DND-41 (cell line): Measurements from ENCODE around the gene PIH1D1.

Experiments
- ATAC-seq: fragments of 200-7000 bp; cut with Tn5 transposase; 3 replicates; pipeline ENCODE4 v1.9.1; 2021; ENCODE audit warnings: low read depth; ENCODE audit not compliant: insufficient read depth
- DNase-seq: peaks from one replicate; pipeline ENCODE4 v3.0.0-alpha.2; 2020
- H2AFZ ChIP-seq: 2 replicates; pipeline ENCODE4 v1.6.0; 2012; ENCODE audit warnings: low read depth, low read length
- H3K27ac ChIP-seq: 2 replicates; pipeline ENCODE4 v1.5.1; 2012; ENCODE audit warnings: low read length, inconsistent platforms
- H3K27me3 ChIP-seq: fragments of 200-600 bp; sonication (generic); 2 replicates; pipeline ENCODE4 v1.6.0; 2012; ENCODE audit warnings: low read length, mild to moderate bottlenecking, inconsistent platforms; ENCODE audit not compliant: insufficient read depth, poor library complexity
- H3K36me3 ChIP-seq: 2 replicates; pipeline ENCODE4 v1.5.1; 2012; ENCODE audit warnings: low read length, inconsistent platforms; ENCODE audit not compliant: insufficient read depth
- H3K4me1 ChIP-seq: 2 replicates; pipeline ENCODE4 v1.5.1; 2012; ENCODE audit warnings: mild to moderate bottlenecking, low read length; ENCODE audit not compliant: insufficient read depth
- H3K4me2 ChIP-seq: 2 replicates; pipeline ENCODE4 v1.6.0; 2012; ENCODE audit warnings: mild to moderate bottlenecking, moderate library complexity, low read length, inconsistent platforms; ENCODE audit not compliant: insufficient read depth
- H3K4me3 ChIP-seq, 2 experiments: fragments of 200-600 bp in 1 of 2; shearing (Covaris generic) in 1 of 2; 2 replicates each; pipeline ENCODE4 v1.5.1; 2012 to 2016; ENCODE audit warnings: inconsistent platforms in 2 of 2, low read length in 2 of 2, mild to moderate bottlenecking in 2 of 2, low read depth in 1 of 2, moderate library complexity in 1 of 2
- H3K79me2 ChIP-seq: 2 replicates; pipeline ENCODE4 v1.6.0; 2012; ENCODE audit warnings: low read length, inconsistent platforms; ENCODE audit not compliant: insufficient read depth
- H3K9ac ChIP-seq: 2 replicates; pipeline ENCODE4 v1.6.0; 2012; ENCODE audit warnings: low read depth, mild to moderate bottlenecking, inconsistent platforms, low read length, moderate library complexity
- H3K9me3 ChIP-seq: 2 replicates; pipeline ENCODE4 v1.5.1; 2012; ENCODE audit warnings: low read length, moderate library complexity, mild to moderate bottlenecking, inconsistent platforms; ENCODE audit not compliant: insufficient read depth, severe bottlenecking
- H4K20me1 ChIP-seq: 2 replicates; pipeline ENCODE4 v1.6.0; 2012; ENCODE audit warnings: low read length; ENCODE audit not compliant: insufficient read depth
- EZH2 ChIP-seq: IDR thresholded peaks from 3 replicates; pipeline ENCODE4 v1.6.1; 2012; ENCODE audit warnings: borderline replicate concordance, low read depth, mild to moderate bottlenecking, moderate library complexity, low read length, inconsistent platforms; ENCODE audit not compliant: severe bottlenecking
- TF ChIP-seq, protein P1 (sequence below): IDR thresholded peaks from 2 replicates; pipeline ENCODE4 v1.5.1; 2012; ENCODE audit warnings: borderline replicate concordance, low read length, moderate library complexity, mild to moderate bottlenecking; ENCODE audit not compliant: poor library complexity, severe bottlenecking; ENCODE audit errors: extremely low read depth

Gene PIH1D1

DNA sequence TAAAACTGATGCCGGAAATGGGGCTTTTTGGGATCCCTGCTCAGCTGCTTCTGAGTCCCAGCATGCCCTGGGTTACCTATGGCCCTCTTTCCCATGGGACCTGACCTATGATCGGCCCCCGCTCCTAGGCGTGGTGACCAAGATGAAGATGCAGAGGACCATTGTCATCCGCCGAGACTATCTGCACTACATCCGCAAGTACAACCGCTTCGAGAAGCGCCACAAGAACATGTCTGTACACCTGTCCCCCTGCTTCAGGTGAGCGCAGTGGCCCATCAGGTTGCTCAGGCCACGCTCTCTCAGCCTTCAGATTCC lies 46.1 kb upstream of the PIH1D1 start:
- H3K27ac ChIP-seq: no peak overlapping the region
- no peak for DNase-seq
- H3K4me2 ChIP-seq: peak overlapping the region; percentile 92
- H3K9me3 ChIP-seq: no peaks in the 10 kb centered on the region
- H3K4me1 ChIP-seq: peaks cover 57% of the 10 kb centered on the region
- H3K36me3 ChIP-seq: peaks cover 40% of the 10 kb centered on the region
- no peak for ATAC-seq
- H2AFZ ChIP-seq: no peak overlapping the region
- H4K20me1 ChIP-seq: peaks cover 29% of the 10 kb centered on the region
- H3K4me3 ChIP-seq: peak overlapping the region in 1 of 2 experiments; percentile 72; a peak in 2 of 4 replicates
- no peak for TF ChIP-seq EZH2
- TF ChIP-seq, protein P1, sequence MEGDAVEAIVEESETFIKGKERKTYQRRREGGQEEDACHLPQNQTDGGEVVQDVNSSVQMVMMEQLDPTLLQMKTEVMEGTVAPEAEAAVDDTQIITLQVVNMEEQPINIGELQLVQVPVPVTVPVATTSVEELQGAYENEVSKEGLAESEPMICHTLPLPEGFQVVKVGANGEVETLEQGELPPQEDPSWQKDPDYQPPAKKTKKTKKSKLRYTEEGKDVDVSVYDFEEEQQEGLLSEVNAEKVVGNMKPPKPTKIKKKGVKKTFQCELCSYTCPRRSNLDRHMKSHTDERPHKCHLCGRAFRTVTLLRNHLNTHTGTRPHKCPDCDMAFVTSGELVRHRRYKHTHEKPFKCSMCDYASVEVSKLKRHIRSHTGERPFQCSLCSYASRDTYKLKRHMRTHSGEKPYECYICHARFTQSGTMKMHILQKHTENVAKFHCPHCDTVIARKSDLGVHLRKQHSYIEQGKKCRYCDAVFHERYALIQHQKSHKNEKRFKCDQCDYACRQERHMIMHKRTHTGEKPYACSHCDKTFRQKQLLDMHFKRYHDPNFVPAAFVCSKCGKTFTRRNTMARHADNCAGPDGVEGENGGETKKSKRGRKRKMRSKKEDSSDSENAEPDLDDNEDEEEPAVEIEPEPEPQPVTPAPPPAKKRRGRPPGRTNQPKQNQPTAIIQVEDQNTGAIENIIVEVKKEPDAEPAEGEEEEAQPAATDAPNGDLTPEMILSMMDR: no peak
- H3K9ac ChIP-seq: peak overlapping the region; percentile 93
- H3K27me3 ChIP-seq: no peaks in the 10 kb centered on the region
- peaks cover 36% of the 10 kb centered on the region for H3K79me2 ChIP-seq

DNA sequence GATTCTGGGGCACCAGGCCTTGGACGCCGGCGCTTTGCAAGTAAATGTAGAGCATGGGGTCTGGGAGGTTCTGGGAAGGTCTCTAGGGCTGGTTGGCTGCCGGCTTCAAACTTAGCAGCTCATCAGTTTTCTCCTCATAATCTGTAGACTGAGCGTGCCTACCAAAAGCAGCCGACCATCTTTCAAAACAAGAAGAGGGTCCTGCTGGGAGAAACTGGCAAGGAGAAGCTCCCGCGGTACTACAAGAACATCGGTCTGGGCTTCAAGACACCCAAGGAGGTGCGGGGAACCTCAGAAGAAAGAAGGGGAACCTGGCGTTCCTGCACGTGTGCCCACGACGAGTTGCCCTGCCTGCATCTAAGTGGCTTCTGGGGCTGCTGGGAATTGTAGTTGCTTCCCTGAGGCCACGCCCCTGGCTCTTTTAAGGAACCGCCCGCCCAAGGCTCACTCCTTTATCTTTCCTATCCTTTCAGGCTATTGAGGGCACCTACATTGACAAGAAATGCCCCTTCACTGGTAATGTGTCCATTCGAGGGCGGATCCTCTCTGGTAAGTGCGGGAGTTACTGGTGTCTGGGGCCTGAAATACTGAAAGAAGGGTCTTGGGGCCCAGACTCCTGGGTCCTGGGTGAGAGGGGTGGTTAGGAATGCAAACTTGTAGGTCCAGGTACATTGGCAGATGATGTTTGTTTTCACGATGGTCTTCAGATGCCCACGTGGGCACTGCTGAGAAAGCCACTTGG lies 45.6 kb upstream of the PIH1D1 start:
- peak overlapping the region; percentile 72 to 82; a peak in 3 of 4 replicates for H3K4me3 ChIP-seq
- H3K27ac ChIP-seq: peak overlapping the region; percentile 86
- H3K4me2 ChIP-seq: peak overlapping the region; percentile 92
- H3K27me3 ChIP-seq: no peaks in the 10 kb centered on the region
- no peak overlapping the region for H2AFZ ChIP-seq
- peak; percentile 62 for DNase-seq
- H4K20me1 ChIP-seq: peaks cover 29% of the 10 kb centered on the region
- H3K79me2 ChIP-seq: peaks cover 36% of the 10 kb centered on the region
- H3K36me3 ChIP-seq: peaks cover 45% of the 10 kb centered on the region
- H3K9ac ChIP-seq: peak overlapping the region; percentile 93
- no peak for TF ChIP-seq EZH2
- TF ChIP-seq, protein P1: no peak
- H3K4me1 ChIP-seq: peaks cover 57% of the 10 kb centered on the region
- H3K9me3 ChIP-seq: no peaks in the 10 kb centered on the region
- no peak for ATAC-seq

DNA sequence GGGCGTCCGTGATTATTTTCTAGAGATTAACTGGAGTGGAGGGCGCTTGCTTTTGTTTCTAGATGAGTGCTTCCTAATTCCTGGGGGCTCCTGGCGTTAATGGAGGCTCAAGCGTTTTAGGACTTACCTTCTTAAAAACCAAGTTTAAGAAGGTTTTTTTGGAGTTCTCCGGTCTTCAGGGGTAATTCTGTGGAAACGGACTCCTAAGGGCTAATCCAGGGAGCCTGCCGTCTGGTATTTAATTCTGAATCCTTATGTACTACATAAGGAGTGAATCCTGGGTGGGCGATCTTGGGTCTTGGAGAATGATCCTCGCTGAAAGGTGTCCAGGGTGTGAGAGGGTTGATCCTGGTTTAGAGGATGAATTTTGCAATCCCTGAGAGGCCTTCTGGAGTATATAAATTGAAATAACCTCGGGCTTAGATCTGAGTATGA lies 45.0 kb upstream of the PIH1D1 start:
- Histone ChIP-seq H2AFZ (peak overlapping the region; percentile 73), H3K79me2 (peaks cover 36% of the 10 kb centered on the region), H3K4me2 (peak overlapping the region; percentile 92), H3K36me3 (peaks cover 51% of the 10 kb centered on the region), H3K9me3 (no peaks in the 10 kb centered on the region), H3K4me3 (peak overlapping the region; percentile 72 to 82), H3K9ac (peak overlapping the region; percentile 93), H3K4me1 (peaks cover 57% of the 10 kb centered on the region), H4K20me1 (peaks cover 34% of the 10 kb centered on the region), H3K27me3 (no peaks in the 10 kb centered on the region), H3K27ac (peak overlapping the region; percentile 86)
- TF ChIP-seq, protein P1: no peak
- TF ChIP-seq EZH2: no peak
- DNase-seq (no peak), ATAC-seq (no peak)
